UCSD-AML1 (cell line): ENCODE results near the gene MYH9.
"Not testable (repeated sequence)": the region's sequence is repeated elsewhere in the genome, so short reads cannot be mapped to it uniquely, and the experiment has no call there.

Experiments used
- DNase-seq: peaks from one replicate; lab custom pipeline; 2025; ENCODE audit not compliant: unreplicated experiment; lab: John Stamatoyannopoulos, UW

The MYH9 gene

DNA sequence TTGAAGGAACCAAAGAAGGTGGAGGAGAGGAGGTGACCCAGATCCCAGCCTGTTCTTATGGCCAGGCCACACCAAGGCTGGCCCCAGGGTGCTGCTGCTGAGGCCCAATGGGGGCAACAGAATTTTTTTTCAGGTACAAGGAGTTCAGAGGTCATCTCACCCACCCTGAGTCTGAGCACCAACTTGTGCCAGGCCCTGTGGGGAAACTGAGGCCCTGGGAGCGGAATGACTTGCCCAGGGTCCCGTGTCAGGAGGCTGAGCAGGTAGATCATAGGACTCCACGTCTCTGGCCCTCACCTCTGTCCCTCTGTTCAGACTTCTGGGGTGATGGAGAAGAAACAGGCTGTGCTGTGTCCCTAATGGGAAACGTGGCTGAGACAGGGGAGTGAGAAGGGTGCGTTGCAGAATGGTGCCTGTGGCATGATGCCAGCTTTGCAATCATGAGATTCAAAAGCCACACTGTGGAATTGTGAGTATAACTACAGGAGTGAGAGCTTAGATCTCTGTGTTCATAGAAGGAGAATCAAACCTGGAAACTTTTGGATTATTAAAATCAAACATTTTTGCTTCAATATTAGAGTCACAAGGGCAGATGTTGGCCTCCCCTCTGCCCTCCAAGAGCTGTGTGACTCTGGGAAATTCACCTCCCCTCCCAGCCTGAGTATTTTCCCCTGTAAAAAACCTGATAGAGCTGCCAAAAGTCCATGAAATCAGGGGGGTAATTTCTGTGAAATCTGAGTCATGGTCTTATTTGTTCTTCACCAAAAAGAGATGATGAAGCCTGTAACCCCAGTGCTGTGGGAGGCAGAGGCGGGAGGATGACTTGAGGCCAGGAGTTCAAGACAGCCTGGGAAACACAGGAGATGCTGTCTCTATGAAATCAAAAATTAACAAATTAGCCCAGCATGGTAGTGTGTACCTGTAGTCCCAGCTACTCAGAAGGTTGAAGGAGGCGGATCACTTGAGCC, 134.0 kb downstream of the MYH9 start:
- no peak for DNase-seq

DNA sequence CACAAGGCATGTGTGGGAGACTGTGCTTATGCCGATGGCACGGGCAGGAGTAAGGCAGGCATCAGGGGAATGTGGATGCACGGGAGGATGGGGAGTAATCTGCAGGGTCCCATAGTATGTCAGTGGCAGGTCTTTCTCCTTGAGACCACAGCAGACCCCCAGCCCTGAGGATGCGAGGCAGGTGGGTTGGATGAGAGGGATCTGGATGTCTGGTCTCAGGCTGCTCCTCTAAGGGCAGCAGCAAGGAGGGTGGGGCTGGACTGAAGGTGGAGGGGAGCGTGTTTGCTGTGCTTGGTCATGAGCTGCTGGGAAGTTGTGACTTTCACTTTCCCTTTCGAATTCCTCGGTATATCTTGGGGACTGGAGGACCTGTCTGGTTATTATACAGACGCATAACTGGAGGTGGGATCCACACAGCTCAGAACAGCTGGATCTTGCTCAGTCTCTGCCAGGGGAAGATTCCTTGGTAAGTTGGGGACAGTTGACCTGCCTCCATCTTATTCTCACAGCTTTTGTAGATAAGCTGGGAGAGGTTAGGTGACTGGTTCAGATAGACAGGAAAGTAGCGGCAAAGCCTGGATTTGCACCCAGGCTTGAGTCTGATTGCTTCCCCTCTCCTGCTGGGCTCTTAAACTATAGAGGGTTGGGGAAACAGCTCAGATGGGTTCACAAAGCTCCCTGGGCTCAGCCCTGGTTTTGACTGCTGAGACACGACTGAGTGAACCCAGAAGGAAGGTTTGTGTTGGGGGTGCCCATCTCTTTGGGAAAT, 134.8 kb downstream of the MYH9 start, which contains the start of gene APOL1:
APOL1 (plus strand) TSS at position 380 of the 769 bp plus-strand sequence. CDS start 1,823 bp downstream, outside the sequence.
- peak; percentile 37 for DNase-seq

- DNase-seq = not testable (repeated sequence)
Observed at GRCh38 chr22:36251979-36252608, 135.7 kb downstream of the MYH9 start.

GRCh38 chr22:36250292-36250960, 137.3 kb downstream of the MYH9 start:
- DNase-seq = not testable (repeated sequence)

GRCh38 chr22:36249160-36249559, 138.6 kb downstream of the MYH9 start:
- no peak for DNase-seq

GRCh38 chr22:36247955-36248354, 139.8 kb downstream of the MYH9 start:
- no peak for DNase-seq

- no peak for DNase-seq
Observed at GRCh38 chr22:36246718-36247117, 141.0 kb downstream of the MYH9 start.

- DNase-seq = no peak
Observed at GRCh38 chr22:36245805-36246356, 141.9 kb downstream of the MYH9 start.

DNA sequence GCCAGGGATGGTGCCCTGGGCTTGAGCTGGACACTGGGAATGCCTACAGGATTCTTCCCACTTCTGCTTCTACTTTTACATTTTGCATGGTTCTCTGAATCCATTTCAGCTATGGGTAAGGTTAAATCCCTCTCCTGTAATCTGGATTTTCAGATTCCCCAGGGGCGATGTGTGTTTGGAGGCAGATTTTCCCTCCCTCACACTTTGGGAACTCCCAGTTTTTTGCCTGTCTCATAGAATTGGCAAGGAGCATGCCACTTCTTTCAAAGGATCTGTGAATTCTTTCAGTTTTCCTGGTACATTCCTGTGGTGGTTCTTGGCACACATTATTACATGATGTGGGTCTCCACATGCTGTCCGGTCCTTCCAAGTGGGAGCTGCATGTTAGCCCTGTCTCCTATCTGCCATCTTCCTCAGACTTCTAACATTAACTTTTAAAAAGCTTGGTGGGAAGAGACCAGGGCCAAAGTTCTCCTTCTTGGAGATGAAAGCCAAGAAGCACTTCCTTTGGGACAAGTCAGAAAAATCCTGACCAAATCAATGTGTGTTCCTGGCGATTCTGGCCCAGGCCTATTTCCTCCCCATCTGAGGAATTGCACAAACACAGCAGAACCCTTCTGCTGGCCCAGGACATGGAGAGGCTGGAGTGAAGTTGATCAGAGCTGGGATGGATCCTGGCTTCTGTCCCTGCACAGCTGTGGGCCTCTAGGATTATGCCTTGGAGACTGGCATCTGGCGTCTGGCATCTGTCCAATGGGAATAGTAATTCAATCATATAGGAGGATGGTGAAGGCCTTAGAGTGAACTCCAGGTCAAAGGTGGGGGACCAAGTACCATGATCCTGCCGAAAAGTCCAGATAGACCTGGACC, 143.0 kb downstream of the MYH9 start:
- no peak for DNase-seq

DNA sequence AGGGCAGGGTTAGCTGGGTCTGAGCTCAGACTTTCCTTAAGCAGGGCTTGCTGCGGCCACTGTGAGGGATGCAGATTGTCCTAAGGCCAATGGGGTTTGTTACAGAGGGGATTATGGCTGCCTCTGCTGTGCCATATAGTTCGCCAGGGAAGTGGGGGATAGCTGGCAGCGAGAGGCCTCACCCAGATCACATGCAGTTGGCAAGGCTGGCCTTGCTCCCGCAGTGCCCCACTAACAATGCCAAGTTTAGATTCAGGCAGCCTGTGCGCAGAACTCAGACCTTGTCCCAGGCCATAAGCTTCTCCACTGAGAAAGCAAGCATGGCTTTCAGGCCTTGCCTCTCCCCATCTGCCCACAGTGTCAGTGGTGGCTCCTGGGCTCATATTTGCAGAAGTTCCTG, 143.8 kb downstream of the MYH9 start:
- DNase-seq = no peak

DNA sequence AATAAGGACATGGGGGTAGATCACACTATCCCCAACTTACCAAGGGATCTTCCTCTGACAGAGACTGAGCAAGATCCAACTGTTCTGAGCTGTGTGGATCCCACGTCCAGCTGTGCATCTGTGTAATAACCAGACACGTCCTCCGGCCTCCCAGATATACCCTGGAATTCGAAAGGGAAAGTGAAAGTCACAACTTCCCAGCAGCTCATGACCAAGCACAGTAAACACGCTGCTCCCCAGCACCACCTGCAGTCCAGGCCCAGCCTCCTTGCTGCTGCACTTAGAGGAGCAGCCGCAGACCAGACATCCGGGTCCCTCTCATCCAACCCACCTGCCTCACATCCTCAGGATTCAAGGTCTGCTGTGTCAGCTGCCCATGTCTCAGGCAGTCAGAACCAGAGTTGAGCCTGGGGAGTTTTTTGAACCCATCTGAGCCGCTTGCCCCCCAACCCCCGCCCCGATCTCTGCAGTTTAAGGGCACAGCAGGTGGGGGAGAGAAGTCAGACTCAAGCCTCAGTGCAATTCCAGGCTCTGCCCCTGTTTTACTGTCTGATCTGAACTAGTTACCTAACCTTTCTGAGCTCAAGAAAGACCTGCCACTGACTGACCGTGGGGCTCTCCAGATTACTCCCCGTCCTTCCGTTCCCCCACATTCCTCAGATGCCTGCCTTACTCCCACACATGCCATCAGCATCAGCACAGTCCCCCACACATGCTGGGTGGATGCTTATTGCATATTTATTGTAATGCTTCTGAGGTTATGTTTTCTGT, 148.2 kb downstream of the MYH9 start, which contains the start of gene APOL2:
APOL2 (minus strand) TSS at position 127 of the 771 bp plus-strand sequence. CDS start 6,365 bp downstream, outside the sequence.
- DNase-seq = peak; percentile 82

- DNase-seq = no peak
Observed at GRCh38 chr22:36239150-36239400, 148.7 kb downstream of the MYH9 start.

GRCh38 chr22:36238373-36239149, 149.2 kb downstream of the MYH9 start:
- no peak for DNase-seq

DNA sequence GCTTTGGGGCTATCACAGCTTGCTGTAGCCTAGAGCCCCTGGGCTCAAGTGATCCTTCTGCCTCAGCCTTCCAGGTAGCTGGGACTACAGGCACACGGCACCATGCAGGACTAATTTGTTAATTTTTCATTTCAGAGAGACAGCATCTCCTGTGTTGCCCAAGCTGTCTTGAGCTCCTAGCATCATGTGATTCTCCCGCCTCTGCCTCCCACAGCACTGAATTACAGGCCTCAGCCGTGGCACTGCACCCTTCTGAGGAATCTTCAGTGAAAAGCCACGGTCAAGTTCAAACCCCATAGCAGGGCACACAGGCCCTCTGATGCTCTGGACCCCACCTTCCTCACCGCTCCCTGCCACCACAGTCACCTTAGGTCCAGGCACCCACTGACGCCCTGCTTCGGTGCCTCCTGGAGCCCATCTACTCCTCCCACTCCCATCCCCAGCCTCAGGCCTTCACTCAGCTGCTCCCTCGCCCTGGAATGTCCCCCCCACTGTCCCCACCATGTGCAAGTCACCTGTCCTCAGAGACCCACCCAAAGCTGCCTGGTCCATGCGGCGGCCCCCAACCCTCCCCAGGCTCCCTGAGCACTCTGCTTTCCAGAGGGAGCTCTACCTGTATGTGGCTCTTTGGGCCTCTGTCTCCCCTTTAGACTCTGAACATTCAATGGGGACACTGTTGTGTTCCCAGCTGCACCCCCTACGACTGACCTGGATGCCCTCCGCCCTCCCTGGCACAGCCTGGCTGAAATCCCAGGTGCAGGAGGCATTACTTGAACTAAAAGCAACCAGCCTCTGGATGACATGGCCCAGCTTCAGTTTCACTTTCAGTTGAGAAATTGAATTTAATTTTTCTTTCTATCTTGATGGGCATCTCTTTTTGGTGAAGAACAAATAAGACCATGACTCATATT, 150.1 kb downstream of the MYH9 start:
- DNase-seq = no peak

GRCh38 chr22:36236388-36237319, 151.1 kb downstream of the MYH9 start:
- no peak for DNase-seq

GRCh38 chr22:36235585-36235984, 152.2 kb downstream of the MYH9 start:
- no peak for DNase-seq
